HL-60 (cell line): ENCODE data around the gene FAXC.

Experiments used
- DNase-seq, 2 experiments: peaks; one replicate each; pipeline ENCODE4 v3.0.0-alpha.2; 2010 to 2020; ENCODE audit warnings: low read depth in 1 of 2, low spot score in 1 of 2
- H3K27ac ChIP-seq: fragments of 250-450 bp; sonication (Bioruptor Pico); replicated peaks from 2 replicates; pipeline ENCODE4 v1.5.1; 2020; ENCODE audit warnings: mild to moderate bottlenecking, moderate library complexity
- H3K27me3 ChIP-seq: fragments of 250-450 bp; sonication (Bioruptor Pico); 2 replicates; pipeline ENCODE4 v1.5.1; 2021; ENCODE audit warnings: mild to moderate bottlenecking, moderate library complexity; ENCODE audit not compliant: insufficient read depth, poor library complexity, severe bottlenecking
- H3K4me3 ChIP-seq: replicated peaks from 2 replicates; pipeline ENCODE4 v1.5.1; 2011; ENCODE audit warnings: mild to moderate bottlenecking, control low read depth, low read length; ENCODE audit not compliant: insufficient read depth
- CTCF ChIP-seq: IDR thresholded peaks from one replicate; pipeline ENCODE4 v1.5.1; 2011; ENCODE audit warnings: low read length, control low read depth, inconsistent platforms; ENCODE audit not compliant: insufficient read depth
- GABPA ChIP-seq: IDR thresholded peaks from 2 replicates; pipeline ENCODE4 v1.6.1; 2012; ENCODE audit warnings: low read depth
- POLR2AphosphoS5 ChIP-seq: IDR thresholded peaks from 2 replicates; pipeline ENCODE4 v1.6.1; 2012; ENCODE audit warnings: low read depth
- REST ChIP-seq: IDR thresholded peaks from 2 replicates; pipeline ENCODE4 v1.6.1; 2012; ENCODE audit warnings: low read depth; ENCODE audit not compliant: insufficient replicate concordance
- SPI1 ChIP-seq: IDR thresholded peaks from 2 replicates; pipeline ENCODE4 v1.6.1; 2012; ENCODE audit warnings: low read depth, mild to moderate bottlenecking, borderline replicate concordance

FAXC gene

GRCh38 chr6:99348288-99349170 lies 945 bp downstream of the FAXC start:
- DNase-seq = no peak

GRCh38 chr6:99347804-99348203 lies 1.7 kb downstream of the FAXC start:
- no peak for DNase-seq
- no peak overlapping the region for H3K27ac ChIP-seq
- H3K27me3 ChIP-seq = peaks cover 51% of the 10 kb centered on the region
- TF ChIP-seq REST (no peak), SPI1 (no peak), GABPA (no peak), POLR2AphosphoS5 (no peak), CTCF (no peak)
- H3K4me3 ChIP-seq = no peak overlapping the region

More at GRCh38 chr6:99348288-99349170, 945 bp downstream of the FAXC start:
- H3K27ac ChIP-seq = no peak overlapping the region
- no peak overlapping the region for H3K4me3 ChIP-seq
- H3K27me3 ChIP-seq = peaks cover 49% of the 10 kb centered on the region
- no peak for TF ChIP-seq GABPA
- TF ChIP-seq POLR2AphosphoS5 = no peak

GRCh38 chr6:99346595-99346994 lies 2.9 kb downstream of the FAXC start:
- peaks cover 52% of the 10 kb centered on the region for H3K27me3 ChIP-seq
- DNase-seq = no peak
- no peak overlapping the region for H3K27ac ChIP-seq
- H3K4me3 ChIP-seq = no peak overlapping the region
- TF ChIP-seq CTCF (no peak), GABPA (no peak), SPI1 (no peak), REST (no peak), POLR2AphosphoS5 (no peak)

GRCh38 chr6:99345164-99345563 lies 4.3 kb downstream of the FAXC start:
- H3K27ac ChIP-seq = no peak overlapping the region
- DNase-seq = no peak
- H3K27me3 ChIP-seq = peaks cover 44% of the 10 kb centered on the region
- no peak overlapping the region for H3K4me3 ChIP-seq
- no peak for TF ChIP-seq REST
- no peak for TF ChIP-seq POLR2AphosphoS5
- TF ChIP-seq GABPA = no peak
- no peak for TF ChIP-seq CTCF
- TF ChIP-seq SPI1 = no peak
